Natural killer cell treated with Interleukin-12 subunit alpha and Interleukin-12 subunit beta and Interleukin-15 and Interleukin-18, amount 100 ng/mL, for 72 hours (primary cell): ENCODE results near the gene STIL. TPM values are rescaled to one million over a fixed set of nuclear protein-coding genes. Genes with fewer than 3 reads are reported as not detected.
"Not testable (repeated sequence)": the region's sequence is repeated elsewhere in the genome, so short reads cannot be mapped to it uniquely, and the experiment has no call there.

Experiments
- ATAC-seq, 2 donors: fragments of 150-1000 bp; cut with Tn5 transposase in 1 of 2; sonication (Bioruptor Pico), chemical (Tn5 transposase) in 1 of 2; 2 replicates each; pipeline ENCODE4 v1.10.0; 2021
- DNase-seq: peaks from one replicate; pipeline ENCODE4 v3.0.0; 2022; ENCODE audit warnings: low spot score
- H3K27ac Mint-ChIP-seq, 2 donors: 1 replicate in 1 of 2; 2 replicates in 1 of 2; pipeline ENCODE4 v1.8.0; 2022; ENCODE audit warnings: mixed read lengths in 2 of 2, mild to moderate bottlenecking in 1 of 2, moderate library complexity in 1 of 2
- H3K27me3 Mint-ChIP-seq, 2 donors: 1 replicate in 1 of 2; 2 replicates in 1 of 2; pipeline ENCODE4 v1.8.0; 2022; ENCODE audit warnings: mixed read lengths in 2 of 2
- H3K36me3 Mint-ChIP-seq: one replicate; pipeline ENCODE4 v1.8.0; 2022; ENCODE audit warnings: mixed read lengths
- H3K4me1 Mint-ChIP-seq, 2 donors: 1 replicate in 1 of 2; 2 replicates in 1 of 2; pipeline ENCODE4 v1.8.0; 2022; ENCODE audit warnings: low read depth in 2 of 2, mixed read lengths in 2 of 2, mild to moderate bottlenecking in 1 of 2
- H3K4me3 Mint-ChIP-seq: one replicate; pipeline ENCODE4 v1.8.0; 2022; ENCODE audit warnings: mixed read lengths
- H3K9me3 Mint-ChIP-seq: 2 replicates; pipeline ENCODE4 v1.8.0; 2022; ENCODE audit warnings: mixed read lengths
- total RNA-seq, 2 donors: library from RNA; stranded (reverse); gene quantifications; one replicate each; pipeline ENCODE4 v1.2.3, GENCODE V29; 2022

Gene STIL
- total RNA-seq, 2 donors from 2014 or later, result 17.6 to 42.7 TPM

- not testable (repeated sequence) for H3K27me3 Mint-ChIP-seq, H3K36me3 Mint-ChIP-seq, DNase-seq, ATAC-seq, H3K4me3 Mint-ChIP-seq, H3K4me1 Mint-ChIP-seq, H3K9me3 Mint-ChIP-seq, H3K27ac Mint-ChIP-seq
Observed at GRCh38 chr1:47294863-47295262, 19.1 kb downstream of the STIL start.

DNA sequence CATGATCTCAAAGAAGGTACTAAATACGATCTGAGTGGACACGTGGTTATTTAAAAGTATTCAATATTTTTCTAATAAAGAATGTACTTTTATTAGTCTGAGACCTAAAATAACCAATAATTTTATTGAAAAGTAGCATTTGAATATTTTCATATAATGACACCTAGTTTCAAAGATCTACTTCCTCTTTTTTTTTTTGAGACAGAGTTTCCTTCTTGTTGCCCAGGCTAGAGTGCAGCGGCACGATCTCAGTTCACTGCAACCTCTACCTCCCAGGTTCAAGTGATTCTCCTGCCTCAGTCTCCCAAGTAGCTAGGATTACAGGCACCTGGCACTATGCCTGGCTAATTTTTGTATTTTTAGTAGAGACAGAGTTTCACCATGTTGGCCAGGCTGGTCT lies 25.8 kb downstream of the STIL start:
- ATAC-seq, H3K27ac Mint-ChIP-seq, H3K4me1 Mint-ChIP-seq, H3K27me3 Mint-ChIP-seq, H3K9me3 Mint-ChIP-seq, H3K36me3 Mint-ChIP-seq, DNase-seq, H3K4me3 Mint-ChIP-seq: not testable (repeated sequence)

GRCh38 chr1:47280142-47280541 lies 33.8 kb downstream of the STIL start:
- DNase-seq (no peak), ATAC-seq (peak in 1 of 2 donors; percentile 36)
- no peak overlapping the region for H3K27ac Mint-ChIP-seq
- H3K36me3 Mint-ChIP-seq, result peaks cover 13% of the 10 kb centered on the region
- no peaks in the 10 kb centered on the region for H3K9me3 Mint-ChIP-seq
- no peak overlapping the region for H3K4me3 Mint-ChIP-seq
- no peaks in the 10 kb centered on the region for H3K27me3 Mint-ChIP-seq
- H3K4me1 Mint-ChIP-seq, result no peaks in the 10 kb centered on the region

DNA sequence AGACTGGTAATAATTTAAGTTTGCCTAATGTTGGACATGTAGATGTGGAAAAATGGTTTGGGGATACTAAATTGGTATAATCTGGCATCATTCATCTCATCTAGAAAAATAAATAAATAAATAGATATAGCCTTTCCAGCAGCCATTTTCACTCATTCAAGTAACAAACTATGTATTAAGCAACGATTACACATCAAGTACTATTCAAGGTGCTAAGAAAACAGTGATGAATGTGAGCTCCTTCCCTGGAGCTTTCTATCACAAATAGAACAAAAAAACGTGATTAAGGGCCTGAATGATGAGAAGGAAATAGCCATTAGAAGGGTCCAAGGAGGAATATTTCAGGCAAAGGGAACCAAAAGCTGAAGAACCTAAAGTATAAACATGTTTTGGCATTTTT lies 37.1 kb downstream of the STIL start:
- no peaks in the 10 kb centered on the region for H3K9me3 Mint-ChIP-seq
- H3K4me3 Mint-ChIP-seq, result no peak overlapping the region
- no peak overlapping the region for H3K27ac Mint-ChIP-seq
- DNase-seq (no peak), ATAC-seq (no peak)
- no peaks in the 10 kb centered on the region for H3K27me3 Mint-ChIP-seq
- H3K4me1 Mint-ChIP-seq, result no peaks in the 10 kb centered on the region
- peaks cover 13% of the 10 kb centered on the region for H3K36me3 Mint-ChIP-seq

DNA sequence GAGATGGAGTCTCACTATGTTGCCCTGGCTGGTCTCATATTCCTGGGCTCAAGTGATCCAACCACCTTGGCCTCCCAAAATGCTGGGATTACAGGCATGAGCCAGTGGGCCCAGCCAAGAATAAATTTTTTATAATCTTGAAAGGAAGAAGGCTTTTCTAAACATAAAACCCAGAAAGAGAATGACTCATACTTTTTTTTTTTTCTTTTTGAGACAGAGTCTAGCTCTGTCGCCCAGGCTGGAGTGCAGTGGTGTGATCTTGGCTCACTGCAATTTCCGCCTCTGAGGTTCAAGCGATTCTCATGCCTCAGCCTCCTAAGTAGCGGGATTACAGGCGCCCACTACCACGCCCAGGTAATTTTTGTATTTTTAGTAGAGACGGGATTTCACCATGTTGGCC lies 38.1 kb downstream of the STIL start:
- not testable (repeated sequence) for ATAC-seq, H3K4me3 Mint-ChIP-seq, H3K4me1 Mint-ChIP-seq, H3K27ac Mint-ChIP-seq, DNase-seq, H3K27me3 Mint-ChIP-seq, H3K9me3 Mint-ChIP-seq
- peaks cover 12% of the 10 kb centered on the region for H3K36me3 Mint-ChIP-seq

- not testable (repeated sequence) for ATAC-seq, H3K4me1 Mint-ChIP-seq, H3K4me3 Mint-ChIP-seq, H3K9me3 Mint-ChIP-seq, DNase-seq, H3K36me3 Mint-ChIP-seq, H3K27me3 Mint-ChIP-seq, H3K27ac Mint-ChIP-seq
Observed at GRCh38 chr1:47265529-47265928, 48.4 kb downstream of the STIL start.

- H3K4me1 Mint-ChIP-seq, result no peaks in the 10 kb centered on the region
- H3K9me3 Mint-ChIP-seq, result no peaks in the 10 kb centered on the region
- H3K36me3 Mint-ChIP-seq, result peaks cover 3% of the 10 kb centered on the region
- H3K4me3 Mint-ChIP-seq, result no peak overlapping the region
- no peak for DNase-seq
- H3K27me3 Mint-ChIP-seq, result no peaks in the 10 kb centered on the region
- H3K27ac Mint-ChIP-seq, result no peak overlapping the region
- ATAC-seq, result no peak
Observed at GRCh38 chr1:47262787-47263413, 51.0 kb downstream of the STIL start.

DNA sequence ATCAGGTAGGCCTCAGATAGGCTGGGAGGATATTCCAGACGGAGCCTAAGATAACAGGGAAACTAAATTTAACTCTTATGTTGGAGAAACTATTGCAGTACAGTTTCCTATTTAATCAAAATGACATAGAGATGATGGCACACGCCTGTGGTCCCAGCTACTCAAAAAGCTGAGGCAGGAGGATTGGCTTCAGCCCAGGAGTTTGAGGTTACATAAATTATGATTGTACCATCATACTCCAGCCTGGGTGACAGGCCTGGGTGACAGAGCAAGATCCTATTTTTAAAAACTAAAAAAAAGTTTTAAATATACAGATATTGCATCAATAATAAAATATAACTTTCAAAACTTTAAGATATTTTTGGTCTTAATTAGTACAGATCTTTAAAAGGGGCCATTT lies 56.7 kb downstream of the STIL start:
- Mint-ChIP-seq H3K9me3 (no peaks in the 10 kb centered on the region), H3K4me1 (no peaks in the 10 kb centered on the region), H3K4me3 (no peak overlapping the region), H3K27me3 (no peaks in the 10 kb centered on the region), H3K27ac (no peak overlapping the region), H3K36me3 (peaks cover 6% of the 10 kb centered on the region)
- DNase-seq, result no peak
- ATAC-seq, result no peak

DNA sequence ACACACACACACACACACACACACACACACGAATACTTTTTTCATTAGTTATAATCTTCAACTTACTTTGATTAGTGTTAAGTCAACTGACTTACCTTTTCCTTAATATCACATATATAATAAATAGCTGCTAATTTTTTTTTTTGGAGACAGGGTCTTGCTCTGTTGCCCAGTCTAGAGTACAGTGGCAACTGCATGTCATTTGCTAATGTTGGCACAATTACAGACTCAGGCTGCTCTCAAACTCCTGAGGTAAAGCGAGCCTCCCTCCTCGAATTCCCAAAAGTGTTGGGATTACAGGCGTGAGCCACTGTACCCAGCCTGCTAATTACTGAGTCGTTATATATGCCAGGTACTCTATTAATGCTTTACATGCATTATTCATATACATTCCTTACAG lies 61.2 kb downstream of the STIL start:
- no peaks in the 10 kb centered on the region for H3K27me3 Mint-ChIP-seq
- DNase-seq, result no peak
- H3K27ac Mint-ChIP-seq, result no peak overlapping the region
- H3K4me3 Mint-ChIP-seq, result no peak overlapping the region
- ATAC-seq, result no peak
- no peaks in the 10 kb centered on the region for H3K4me1 Mint-ChIP-seq
- peaks cover 7% of the 10 kb centered on the region for H3K36me3 Mint-ChIP-seq
- H3K9me3 Mint-ChIP-seq, result no peaks in the 10 kb centered on the region

GRCh38 chr1:47252369-47252768 lies 61.6 kb downstream of the STIL start:
- ATAC-seq (no peak), DNase-seq (no peak)
- Mint-ChIP-seq H3K9me3 (no peaks in the 10 kb centered on the region), H3K36me3 (peaks cover 6% of the 10 kb centered on the region), H3K4me1 (no peaks in the 10 kb centered on the region), H3K27me3 (no peaks in the 10 kb centered on the region), H3K27ac (no peak overlapping the region), H3K4me3 (no peak overlapping the region)

- Mint-ChIP-seq H3K27ac (no peak overlapping the region), H3K4me1 (no peaks in the 10 kb centered on the region), H3K36me3 (peaks cover 6% of the 10 kb centered on the region), H3K27me3 (peaks cover 4% of the 10 kb centered on the region in 2 donors), H3K9me3 (no peaks in the 10 kb centered on the region), H3K4me3 (no peak overlapping the region)
- ATAC-seq, result no peak
- DNase-seq, result no peak
Observed at GRCh38 chr1:47249755-47250154, 64.2 kb downstream of the STIL start.

DNA sequence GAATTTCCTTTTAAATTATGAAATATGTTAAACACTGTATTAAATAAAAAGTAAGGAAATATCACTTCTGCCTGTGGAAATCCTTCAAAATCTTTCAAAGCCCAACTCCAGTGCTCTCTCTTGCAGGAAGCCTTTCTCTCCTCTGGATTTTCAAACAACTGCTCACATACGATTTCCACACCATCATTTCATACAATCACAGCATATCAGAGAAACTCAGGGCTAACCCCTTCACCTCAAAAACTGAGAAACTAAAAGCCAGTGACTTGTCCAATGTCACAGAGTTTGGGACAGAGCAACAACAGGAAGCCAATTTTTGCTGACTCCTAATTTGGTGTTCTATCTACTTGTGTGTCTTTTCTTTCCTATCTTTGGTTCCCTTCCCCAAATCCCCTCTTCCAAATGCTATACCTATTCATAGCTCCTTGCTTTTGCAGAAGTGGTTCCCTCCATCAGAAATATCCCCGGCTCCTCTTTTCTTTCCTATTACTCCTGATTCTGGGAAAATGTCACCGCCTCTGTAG lies 69.5 kb downstream of the STIL start:
- peaks cover 16 to 23% of the 10 kb centered on the region in 2 donors for H3K27me3 Mint-ChIP-seq
- DNase-seq (no peak), ATAC-seq (no peak)
- no peaks in the 10 kb centered on the region for H3K9me3 Mint-ChIP-seq
- H3K27ac Mint-ChIP-seq, result no peak overlapping the region
- peaks cover 1 to 2% of the 10 kb centered on the region in 2 donors for H3K4me1 Mint-ChIP-seq
- no peak overlapping the region for H3K4me3 Mint-ChIP-seq
- H3K36me3 Mint-ChIP-seq, result no peaks in the 10 kb centered on the region

- H3K27ac Mint-ChIP-seq, result no peak overlapping the region
- H3K27me3 Mint-ChIP-seq, result peaks cover 21 to 28% of the 10 kb centered on the region in 2 donors
- no peaks in the 10 kb centered on the region for H3K36me3 Mint-ChIP-seq
- H3K4me1 Mint-ChIP-seq, result peaks cover 4 to 6% of the 10 kb centered on the region in 2 donors
- no peak for DNase-seq
- no peak for ATAC-seq
- H3K4me3 Mint-ChIP-seq, result no peak overlapping the region
- H3K9me3 Mint-ChIP-seq, result no peaks in the 10 kb centered on the region
Observed at GRCh38 chr1:47243910-47244309, 70.0 kb downstream of the STIL start.

DNA sequence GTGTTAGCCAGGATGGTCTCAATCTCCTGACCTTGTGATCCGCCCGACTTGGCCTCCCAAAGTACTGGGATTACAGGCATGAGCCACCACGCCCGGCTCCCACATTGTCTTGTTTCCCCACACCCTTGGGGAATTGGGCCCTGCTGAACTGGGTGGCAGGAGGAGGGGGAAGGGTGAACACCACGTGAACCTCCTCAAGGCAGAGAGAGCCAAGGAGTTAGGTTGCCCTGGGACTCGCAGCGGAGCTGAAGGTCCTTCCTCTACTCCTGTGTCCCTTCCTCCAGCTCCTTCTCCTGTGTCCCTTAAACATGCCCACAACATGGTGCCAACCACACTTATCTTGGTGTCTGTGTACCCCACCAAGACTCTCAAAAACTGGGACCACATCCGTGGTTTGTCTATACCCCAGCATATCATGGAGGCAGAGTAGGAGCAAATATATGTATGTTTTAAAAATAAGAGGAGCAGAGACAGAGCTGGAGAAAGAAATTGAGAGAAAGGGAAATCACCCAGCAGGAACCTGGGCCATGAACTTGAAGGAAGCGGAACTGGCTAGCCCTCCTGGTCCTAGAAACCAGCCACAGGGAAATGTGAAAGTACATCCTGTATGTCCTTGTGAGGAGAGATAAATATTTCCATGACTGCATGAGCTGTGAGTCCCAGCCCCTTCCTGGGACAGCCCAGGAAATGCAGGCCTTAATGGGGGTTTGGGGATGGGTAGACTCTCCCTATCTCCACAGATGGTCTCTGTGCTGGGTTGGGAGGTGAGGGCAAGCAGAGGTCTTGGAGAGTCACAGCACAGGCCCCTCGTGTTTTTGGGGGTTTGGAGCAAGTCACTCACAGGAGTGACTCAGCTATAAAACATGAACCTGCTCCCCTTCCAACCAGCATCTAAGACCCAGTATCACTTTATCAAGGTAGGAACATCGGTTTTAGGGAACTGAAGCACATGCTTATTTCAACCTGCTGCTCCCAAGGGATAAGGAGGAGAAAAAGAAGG lies 72.5 kb downstream of the STIL start:
- ATAC-seq (no peak), DNase-seq (no peak)
- H3K27me3 Mint-ChIP-seq, result peaks cover 21 to 37% of the 10 kb centered on the region in 2 donors
- H3K36me3 Mint-ChIP-seq, result no peaks in the 10 kb centered on the region
- no peak overlapping the region for H3K4me3 Mint-ChIP-seq
- no peaks in the 10 kb centered on the region for H3K9me3 Mint-ChIP-seq
- H3K4me1 Mint-ChIP-seq, result peaks cover 4 to 6% of the 10 kb centered on the region in 2 donors
- H3K27ac Mint-ChIP-seq, result no peak overlapping the region
